GM12872 (cell line): ENCODE results near the gene SNED1.

Experiments
- CTCF ChIP-seq: IDR thresholded peaks from 3 replicates; pipeline ENCODE4 v1.5.1; 2011; ENCODE audit warnings: low read depth, mild to moderate bottlenecking, low read length, moderate library complexity; ENCODE audit not compliant: insufficient read depth

SNED1 gene

GRCh38 chr2:241103176-241103595 lies 104.8 kb downstream of the SNED1 start:
- TF ChIP-seq CTCF = no peak

- no peak for TF ChIP-seq CTCF
These were observed 107.2 kb downstream of the SNED1 start for GRCh38 chr2:241105641-241106040.

- no peak for TF ChIP-seq CTCF
These were observed 108.8 kb downstream of the SNED1 start for GRCh38 chr2:241107031-241107783.

- no peak for TF ChIP-seq CTCF
These were observed 110.1 kb downstream of the SNED1 start for GRCh38 chr2:241108271-241109209.

- TF ChIP-seq CTCF = no peak
These were observed 111.0 kb downstream of the SNED1 start for GRCh38 chr2:241109210-241110088.

GRCh38 chr2:241110089-241110606 lies 111.7 kb downstream of the SNED1 start:
- no peak for TF ChIP-seq CTCF
